NCI-H510A treated with DMSO at 0.1 percent for 48 hours (cell line): Measurements from ENCODE around the gene LRIG1.
A peak's percentile ranks its signal among the peaks of the same experiment; 100 is the strongest.

Experiments used
- DNase-seq: peaks from one replicate; lab custom pipeline; 2025; lab: John Stamatoyannopoulos, UW

Gene LRIG1

DNA sequence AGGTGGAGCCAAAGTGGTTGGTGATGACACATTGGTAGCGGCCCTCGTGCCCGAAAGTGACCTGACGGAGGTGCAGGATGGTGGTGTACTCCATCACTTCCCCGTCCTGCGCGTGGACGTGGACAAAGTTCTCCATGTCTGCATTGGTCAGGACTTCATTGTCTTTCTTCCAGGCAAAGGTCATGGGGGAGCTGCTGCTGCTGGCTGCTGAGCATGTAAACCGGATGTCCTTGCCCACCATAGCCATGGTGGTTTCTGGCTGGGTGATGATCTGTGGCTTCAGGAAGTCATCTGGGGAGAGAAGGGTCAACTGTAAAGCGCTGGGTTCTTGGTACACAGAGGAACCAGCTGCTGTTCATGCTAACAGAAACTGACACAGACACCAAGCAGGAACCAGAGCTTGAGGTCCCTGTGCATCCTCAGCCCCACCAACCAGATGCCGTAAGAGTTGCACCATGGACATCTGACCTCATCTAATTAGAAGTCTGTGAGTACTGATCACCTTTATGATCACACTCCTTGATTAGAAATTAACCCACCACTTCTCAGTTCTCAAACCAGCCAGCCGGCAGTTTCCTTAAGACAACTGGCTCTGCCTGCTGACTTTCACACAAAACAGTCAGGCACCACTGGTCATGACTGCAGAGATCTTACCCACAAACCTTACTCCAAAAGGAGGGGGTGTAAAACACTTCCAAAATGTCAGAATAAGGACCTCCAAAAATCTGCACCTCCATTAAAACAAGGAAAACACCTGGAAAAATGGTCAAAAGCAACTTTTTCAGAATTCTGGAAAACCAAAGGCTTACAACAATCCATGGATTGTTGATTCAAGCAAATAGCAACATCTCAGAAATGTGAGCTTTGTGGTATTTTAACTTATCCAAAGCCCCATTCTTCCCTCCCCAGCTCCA lies 114.6 kb downstream of the LRIG1 start:
- no peak for DNase-seq

DNA sequence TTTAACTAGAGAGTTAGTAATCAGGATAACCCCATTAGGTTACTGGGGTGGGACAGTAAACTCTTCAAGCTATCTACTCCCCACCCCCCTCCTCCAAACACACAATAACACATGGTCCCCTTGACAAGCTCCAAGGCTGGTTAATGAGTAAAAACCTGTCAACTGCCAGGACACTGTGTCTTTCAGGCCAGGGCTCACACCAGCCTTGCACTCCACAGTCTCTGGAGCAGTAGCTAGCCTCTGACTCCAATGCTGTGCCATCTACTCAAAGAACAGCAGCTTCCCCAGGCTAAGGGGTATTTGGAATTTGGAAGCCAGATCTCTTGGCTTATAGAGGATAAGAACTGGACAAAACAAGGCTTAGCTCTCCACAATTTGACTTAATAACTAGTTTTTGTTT lies 115.8 kb downstream of the LRIG1 start:
- DNase-seq: no peak

DNA sequence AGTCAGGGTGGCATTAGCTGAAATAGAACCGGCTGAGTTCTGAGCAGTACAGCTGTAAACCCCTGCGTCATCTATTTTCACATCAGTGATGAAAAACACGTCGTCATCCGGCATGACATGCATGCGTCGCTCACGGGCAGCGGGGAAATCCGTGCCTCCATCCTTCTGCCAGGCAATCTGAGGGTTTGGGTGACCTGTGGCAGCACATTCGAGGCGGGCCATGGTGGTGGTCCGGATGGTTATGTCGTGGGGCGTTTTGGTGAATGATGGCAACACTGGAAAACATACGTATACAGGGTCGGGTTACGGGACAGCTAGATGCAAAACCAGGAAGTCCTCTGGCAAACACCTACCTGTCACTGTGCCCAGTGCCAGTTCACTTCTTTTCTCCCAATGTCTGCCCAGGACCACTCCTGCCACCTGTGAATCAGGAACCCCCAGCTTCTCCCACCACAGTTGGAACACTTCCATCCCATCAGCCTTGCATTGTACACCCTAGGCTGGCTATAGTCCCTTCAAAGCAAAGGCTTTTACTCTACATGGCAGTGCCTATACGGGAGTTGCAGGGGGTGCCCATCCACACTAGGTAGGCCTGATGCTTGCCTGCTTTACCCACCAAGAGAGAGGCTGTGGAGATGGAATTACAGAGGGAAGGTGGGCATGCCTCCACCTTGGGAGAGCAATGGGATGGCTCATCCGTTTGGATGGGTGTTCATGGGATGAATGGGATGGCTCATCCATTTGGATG lies 116.7 kb downstream of the LRIG1 start:
- no peak for DNase-seq

- no peak for DNase-seq
Observed at GRCh38 chr3:66383023-66383422, 117.8 kb downstream of the LRIG1 start.

DNA sequence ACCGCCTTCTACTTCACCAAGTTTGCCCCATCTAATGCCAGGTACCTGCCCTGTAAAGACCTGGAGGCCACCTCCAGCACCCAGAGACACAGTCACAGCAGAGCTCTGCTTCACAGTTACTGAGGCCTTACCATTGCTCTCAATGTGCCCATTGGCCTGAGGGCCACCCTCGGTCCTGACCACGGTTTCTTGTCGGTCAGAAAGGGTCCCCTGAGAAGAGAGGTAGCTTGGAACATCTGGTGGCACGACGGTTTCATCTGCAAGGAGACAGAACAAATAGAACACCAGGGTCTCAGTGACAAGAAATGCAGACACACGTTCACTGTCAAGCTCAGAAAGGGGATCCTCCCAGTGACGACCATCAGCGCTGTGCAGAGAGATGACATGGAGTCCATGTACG lies 118.7 kb downstream of the LRIG1 start:
- no peak for DNase-seq

- no peak for DNase-seq
Observed at GRCh38 chr3:66381626-66382025, 119.2 kb downstream of the LRIG1 start.

- no peak for DNase-seq
Observed at GRCh38 chr3:66380200-66380932, 120.5 kb downstream of the LRIG1 start.

- DNase-seq: no peak
Observed at GRCh38 chr3:66379565-66379964, 121.3 kb downstream of the LRIG1 start.

GRCh38 chr3:66378256-66378655 lies 122.6 kb downstream of the LRIG1 start:
- DNase-seq: no peak

GRCh38 chr3:66377800-66378199 lies 123.0 kb downstream of the LRIG1 start:
- DNase-seq: no peak

- no peak for DNase-seq
Observed at GRCh38 chr3:66376568-66376967, 124.3 kb downstream of the LRIG1 start.

GRCh38 chr3:66372681-66373350 lies 128.0 kb downstream of the LRIG1 start:
- peak; percentile 11 for DNase-seq

DNA sequence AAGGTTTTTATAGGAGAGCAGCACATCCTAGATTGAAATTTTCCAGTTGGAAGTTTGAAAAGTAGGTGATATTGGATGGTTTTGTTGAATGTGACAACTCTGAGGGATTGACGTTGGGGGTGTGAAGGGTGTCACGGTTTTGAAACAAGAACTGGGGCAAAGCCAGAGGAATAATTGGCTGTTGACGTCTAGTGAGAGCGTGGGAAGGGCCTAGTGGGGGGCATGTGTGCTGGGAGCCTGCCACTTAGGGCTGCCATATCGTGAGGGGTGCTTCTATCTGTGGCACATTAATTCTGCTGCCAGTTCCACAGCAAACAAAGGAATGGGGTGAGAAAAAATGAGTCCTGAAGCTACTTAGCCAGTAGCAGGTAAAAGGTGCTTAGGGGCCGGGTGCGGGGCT lies 129.4 kb downstream of the LRIG1 start:
- no peak for DNase-seq

DNA sequence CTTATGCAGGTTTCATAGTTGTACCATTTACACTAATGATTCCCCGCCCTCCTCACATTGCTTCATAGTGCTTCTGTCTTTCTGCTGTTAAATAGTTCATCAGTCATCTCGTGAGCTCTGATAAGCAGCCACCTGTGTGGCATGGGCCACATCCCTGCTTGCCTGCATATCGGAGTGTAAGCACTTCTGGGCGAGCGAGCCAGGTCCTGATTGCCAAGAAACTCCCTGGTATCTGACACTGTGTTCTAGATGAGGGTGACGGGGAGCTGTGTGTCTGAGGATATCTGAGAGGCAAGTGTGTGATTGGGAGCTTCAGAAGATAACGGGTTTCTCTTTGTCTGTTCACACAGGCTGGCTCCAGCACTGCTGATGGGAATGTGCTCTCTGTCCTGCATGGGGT lies 130.6 kb downstream of the LRIG1 start:
- DNase-seq: no peak

DNA sequence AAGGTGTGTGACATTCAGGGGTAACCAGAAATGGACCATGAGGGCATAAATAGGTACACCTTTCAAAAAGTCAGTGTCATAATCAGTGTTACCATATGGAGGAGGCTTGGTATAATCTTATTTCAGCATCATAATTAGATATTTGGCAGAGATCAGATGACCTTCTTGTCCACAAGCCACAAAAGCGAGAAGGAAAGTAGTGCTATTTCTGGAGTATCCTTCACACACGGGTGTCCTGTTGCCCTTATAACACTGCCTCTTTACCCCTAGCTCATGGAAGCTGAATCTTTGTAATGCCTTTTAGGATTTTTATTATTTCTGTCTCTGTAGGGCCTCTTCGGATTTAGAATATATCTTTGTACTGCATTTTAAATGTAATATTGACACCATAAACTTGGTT lies 132.8 kb downstream of the LRIG1 start:
- no peak for DNase-seq

GRCh38 chr3:66366747-66367146 lies 134.1 kb downstream of the LRIG1 start:
- no peak for DNase-seq

GRCh38 chr3:66365080-66365479 lies 135.7 kb downstream of the LRIG1 start:
- DNase-seq: no peak

- no peak for DNase-seq
Observed at GRCh38 chr3:66363148-66363547, 137.7 kb downstream of the LRIG1 start.

DNA sequence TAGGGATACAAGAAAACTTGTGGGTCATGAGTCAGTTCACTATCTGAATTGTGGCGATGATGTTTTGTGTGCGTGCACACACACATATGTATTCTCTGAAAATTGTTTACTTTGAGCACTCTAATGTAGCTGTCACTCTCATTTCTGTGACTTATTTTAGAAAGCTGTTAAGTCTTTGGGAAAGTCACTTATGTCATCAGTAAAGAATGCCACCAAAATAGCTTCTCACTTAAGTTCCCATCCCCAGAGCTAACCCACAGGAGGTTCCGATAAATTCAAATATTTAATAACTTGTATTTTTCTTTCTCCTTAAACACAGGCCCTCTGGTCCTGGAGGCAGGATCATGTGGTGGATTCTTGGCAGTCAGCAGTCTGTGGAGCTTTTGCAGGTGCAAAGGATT lies 138.3 kb downstream of the LRIG1 start:
- DNase-seq: no peak

DNA sequence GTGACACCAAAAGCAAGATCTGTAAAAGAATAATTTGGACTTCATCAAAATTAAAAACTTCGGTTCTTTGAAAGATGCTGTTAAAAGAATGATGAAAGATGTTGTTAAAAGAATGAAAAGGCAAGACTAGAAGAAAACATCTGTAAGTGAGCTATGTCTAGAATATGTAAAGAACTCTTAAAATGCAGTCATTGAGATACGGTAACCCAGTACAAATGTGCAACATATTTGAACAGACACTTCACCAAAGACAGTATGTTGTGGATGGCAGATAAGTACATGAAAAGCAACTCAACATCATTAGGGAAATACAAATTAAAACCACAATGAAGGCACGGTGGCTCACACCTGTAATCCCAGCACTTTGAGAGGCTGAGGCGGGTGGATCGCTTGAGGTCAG lies 139.5 kb downstream of the LRIG1 start:
- no peak for DNase-seq

DNA sequence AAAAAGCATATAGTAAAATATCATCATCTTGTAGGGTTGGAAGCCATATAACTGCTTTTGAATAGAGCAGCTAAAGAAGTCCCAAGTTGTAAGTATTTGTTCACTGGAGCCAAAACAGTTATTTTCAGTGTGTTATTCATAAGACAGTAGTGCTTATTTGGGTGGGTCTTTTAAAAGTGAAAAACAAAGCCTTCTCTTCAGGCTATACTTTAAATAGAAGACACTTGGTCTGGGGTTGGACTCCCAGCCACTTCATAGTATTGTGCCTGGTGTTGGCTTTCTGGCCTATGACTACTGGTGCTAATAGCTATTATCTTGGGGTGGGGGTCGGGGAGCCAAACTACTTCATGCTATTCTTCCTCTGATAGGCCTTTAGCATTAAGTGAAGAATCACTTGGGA lies 144.8 kb downstream of the LRIG1 start:
- DNase-seq: no peak

DNA sequence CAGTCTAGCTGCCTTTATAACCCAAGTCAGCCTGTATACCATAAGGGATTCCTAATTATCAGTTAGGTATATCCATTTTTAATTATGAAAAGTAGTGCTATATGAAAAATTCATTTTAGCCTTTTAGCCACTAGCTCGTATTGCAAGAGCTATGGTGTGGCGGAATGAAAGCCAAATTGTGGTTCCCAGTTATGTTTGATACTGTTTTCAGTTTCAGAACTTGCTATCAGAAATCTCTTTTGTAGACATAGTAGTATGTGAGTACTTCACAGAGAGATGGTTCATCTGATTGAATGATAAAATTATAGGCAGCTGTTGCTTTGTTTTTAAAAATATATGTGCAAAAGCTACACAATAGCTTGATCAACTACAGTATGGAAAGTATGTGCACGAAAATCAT lies 145.4 kb downstream of the LRIG1 start:
- no peak for DNase-seq
